Activated gamma-delta T cell treated with Interleukin-2 at 50 U/mL for 16 hours (primary cell): ENCODE results near the gene ATP9B.

Experiments
- DNase-seq: peaks from one replicate; pipeline ENCODE4 v3.0.0-alpha.2; 2020

The ATP9B gene

GRCh38 chr18:79421275-79421857, 352.2 kb downstream of the ATP9B start:
- no peak for DNase-seq

GRCh38 chr18:79422022-79422782, 353.0 kb downstream of the ATP9B start:
- DNase-seq = no peak

- no peak for DNase-seq
Measured at GRCh38 chr18:79422783-79423165, 353.6 kb downstream of the ATP9B start.

- no peak for DNase-seq
Measured at GRCh38 chr18:79423211-79424007, 354.2 kb downstream of the ATP9B start.

- DNase-seq = no peak
Measured at GRCh38 chr18:79424008-79424565, 354.9 kb downstream of the ATP9B start.

- no peak for DNase-seq
Measured at GRCh38 chr18:79424880-79425568, 355.8 kb downstream of the ATP9B start.

GRCh38 chr18:79425569-79425886, 356.3 kb downstream of the ATP9B start:
- DNase-seq = no peak

- DNase-seq = no peak
Measured at GRCh38 chr18:79426376-79427300, 357.4 kb downstream of the ATP9B start.

- no peak for DNase-seq
Measured at GRCh38 chr18:79427368-79428225, 358.4 kb downstream of the ATP9B start.
